HL-60 (cell line): Measurements from ENCODE around the gene LMF2.

ENCODE experiments used
- DNase-seq, 2 experiments: peaks; one replicate each; pipeline ENCODE4 v3.0.0-alpha.2; 2010 to 2020; ENCODE audit warnings: low read depth in 1 of 2, low spot score in 1 of 2
- H3K27ac ChIP-seq: fragments of 250-450 bp; sonication (Bioruptor Pico); replicated peaks from 2 replicates; pipeline ENCODE4 v1.5.1; 2020; ENCODE audit warnings: mild to moderate bottlenecking, moderate library complexity
- H3K27me3 ChIP-seq: fragments of 250-450 bp; sonication (Bioruptor Pico); 2 replicates; pipeline ENCODE4 v1.5.1; 2021; ENCODE audit warnings: mild to moderate bottlenecking, moderate library complexity; ENCODE audit not compliant: insufficient read depth, poor library complexity, severe bottlenecking
- H3K4me3 ChIP-seq: replicated peaks from 2 replicates; pipeline ENCODE4 v1.5.1; 2011; ENCODE audit warnings: mild to moderate bottlenecking, control low read depth, low read length; ENCODE audit not compliant: insufficient read depth
- CTCF ChIP-seq: IDR thresholded peaks from one replicate; pipeline ENCODE4 v1.5.1; 2011; ENCODE audit warnings: low read length, control low read depth, inconsistent platforms; ENCODE audit not compliant: insufficient read depth
- GABPA ChIP-seq: IDR thresholded peaks from 2 replicates; pipeline ENCODE4 v1.6.1; 2012; ENCODE audit warnings: low read depth
- POLR2AphosphoS5 ChIP-seq: IDR thresholded peaks from 2 replicates; pipeline ENCODE4 v1.6.1; 2012; ENCODE audit warnings: low read depth
- REST ChIP-seq: IDR thresholded peaks from 2 replicates; pipeline ENCODE4 v1.6.1; 2012; ENCODE audit warnings: low read depth; ENCODE audit not compliant: insufficient replicate concordance
- SPI1 ChIP-seq: IDR thresholded peaks from 2 replicates; pipeline ENCODE4 v1.6.1; 2012; ENCODE audit warnings: low read depth, mild to moderate bottlenecking, borderline replicate concordance

Gene LMF2

GRCh38 chr22:50518606-50519005 is 11.1 kb upstream of the LMF2 start:
- no peak for DNase-seq
- no peaks in the 10 kb centered on the region for H3K27me3 ChIP-seq

GRCh38 chr22:50517495-50518260 is 10.2 kb upstream of the LMF2 start:
- H3K27me3 ChIP-seq: no peaks in the 10 kb centered on the region

More at GRCh38 chr22:50518606-50519005, 11.1 kb upstream of the LMF2 start:
- TF ChIP-seq REST (no peak), POLR2AphosphoS5 (no peak), GABPA (no peak), SPI1 (no peak)
- Histone ChIP-seq H3K27ac (no peak overlapping the region), H3K4me3 (no peak overlapping the region)

GRCh38 chr22:50516891-50517290 is 9.4 kb upstream of the LMF2 start:
- Histone ChIP-seq H3K27me3 (no peaks in the 10 kb centered on the region), H3K4me3 (no peak overlapping the region), H3K27ac (no peak overlapping the region)
- no peak for DNase-seq
- no peak for TF ChIP-seq GABPA
- TF ChIP-seq CTCF: no peak
- no peak for TF ChIP-seq REST
- TF ChIP-seq SPI1: no peak
- no peak for TF ChIP-seq POLR2AphosphoS5

More at GRCh38 chr22:50517495-50518260, 10.2 kb upstream of the LMF2 start:
- no peak overlapping the region for H3K27ac ChIP-seq
- TF ChIP-seq CTCF (no peak), POLR2AphosphoS5 (no peak), GABPA (no peak), SPI1 (no peak), REST (no peak)
- H3K4me3 ChIP-seq: no peak overlapping the region
- no peak for DNase-seq
